Measurements from ENCODE around the gene DYNLT2. TPM values are rescaled to one million over a fixed set of nuclear protein-coding genes. Genes with fewer than 3 reads are reported as not detected.

The DYNLT2 gene
- total and polyA plus RNA-seq, 2 of the 13 experiments (the other 11 are each of a cell fraction or from before 2014, with no cell fraction given) = 2.1 to 4.3 TPM

- TF ChIP-seq, protein P1, sequence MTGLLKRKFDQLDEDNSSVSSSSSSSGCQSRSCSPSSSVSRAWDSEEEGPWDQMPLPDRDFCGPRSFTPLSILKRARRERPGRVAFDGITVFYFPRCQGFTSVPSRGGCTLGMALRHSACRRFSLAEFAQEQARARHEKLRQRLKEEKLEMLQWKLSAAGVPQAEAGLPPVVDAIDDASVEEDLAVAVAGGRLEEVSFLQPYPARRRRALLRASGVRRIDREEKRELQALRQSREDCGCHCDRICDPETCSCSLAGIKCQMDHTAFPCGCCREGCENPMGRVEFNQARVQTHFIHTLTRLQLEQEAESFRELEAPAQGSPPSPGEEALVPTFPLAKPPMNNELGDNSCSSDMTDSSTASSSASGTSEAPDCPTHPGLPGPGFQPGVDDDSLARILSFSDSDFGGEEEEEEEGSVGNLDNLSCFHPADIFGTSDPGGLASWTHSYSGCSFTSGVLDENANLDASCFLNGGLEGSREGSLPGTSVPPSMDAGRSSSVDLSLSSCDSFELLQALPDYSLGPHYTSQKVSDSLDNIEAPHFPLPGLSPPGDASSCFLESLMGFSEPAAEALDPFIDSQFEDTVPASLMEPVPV (CRISPR knock-in tag; IDR thresholded peaks at IDR 0.05) = no peak; the same call in 1 of the 2 replicates
- TF ChIP-seq AGO1 (IDR thresholded peaks at IDR 0.05; ENCODE audit: low read depth, low read length, poor library complexity, severe bottlenecking) (peak; percentile 37), E2F2 (CRISPR knock-in tag; IDR thresholded peaks at IDR 0.05; ENCODE audit: borderline replicate concordance) (no peak), JUNB (CRISPR knock-in tag; IDR thresholded peaks at IDR 0.05; ENCODE audit: borderline replicate concordance) (peak; percentile 73; the same call in 1 of the 2 replicates), NR2F6 (IDR thresholded peaks at IDR 0.05) (peak; percentile 70), NR2F6 (CRISPR knock-in tag; IDR thresholded peaks at IDR 0.05) (peak; percentile 64), HMGA1 (CRISPR knock-in tag; conservative IDR thresholded peaks at IDR 0.05) (no peak), ZNF646 (CRISPR knock-in tag; IDR thresholded peaks at IDR 0.05) (peak; percentile 74), ZNF3 (CRISPR knock-in tag; IDR thresholded peaks at IDR 0.05) (no peak), ZNF530 (CRISPR knock-in tag; IDR thresholded peaks at IDR 0.05; ENCODE audit: low read depth) (no peak), ZNF33B (CRISPR knock-in tag; IDR thresholded peaks at IDR 0.05) (0 out of 2 replicates have a peak, but pooled peaks have one; percentile 25), FOXA1 (IDR thresholded peaks at IDR 0.05) (peak; percentile 53), FOXA1 (CRISPR knock-in tag; IDR thresholded peaks at IDR 0.05) (peak; percentile 96), BORCS8-MEF2B (CRISPR knock-in tag; IDR thresholded peaks at IDR 0.05) (peak; percentile 69; the same call in 1 of the 2 replicates)
- TF ChIP-seq, protein P2, sequence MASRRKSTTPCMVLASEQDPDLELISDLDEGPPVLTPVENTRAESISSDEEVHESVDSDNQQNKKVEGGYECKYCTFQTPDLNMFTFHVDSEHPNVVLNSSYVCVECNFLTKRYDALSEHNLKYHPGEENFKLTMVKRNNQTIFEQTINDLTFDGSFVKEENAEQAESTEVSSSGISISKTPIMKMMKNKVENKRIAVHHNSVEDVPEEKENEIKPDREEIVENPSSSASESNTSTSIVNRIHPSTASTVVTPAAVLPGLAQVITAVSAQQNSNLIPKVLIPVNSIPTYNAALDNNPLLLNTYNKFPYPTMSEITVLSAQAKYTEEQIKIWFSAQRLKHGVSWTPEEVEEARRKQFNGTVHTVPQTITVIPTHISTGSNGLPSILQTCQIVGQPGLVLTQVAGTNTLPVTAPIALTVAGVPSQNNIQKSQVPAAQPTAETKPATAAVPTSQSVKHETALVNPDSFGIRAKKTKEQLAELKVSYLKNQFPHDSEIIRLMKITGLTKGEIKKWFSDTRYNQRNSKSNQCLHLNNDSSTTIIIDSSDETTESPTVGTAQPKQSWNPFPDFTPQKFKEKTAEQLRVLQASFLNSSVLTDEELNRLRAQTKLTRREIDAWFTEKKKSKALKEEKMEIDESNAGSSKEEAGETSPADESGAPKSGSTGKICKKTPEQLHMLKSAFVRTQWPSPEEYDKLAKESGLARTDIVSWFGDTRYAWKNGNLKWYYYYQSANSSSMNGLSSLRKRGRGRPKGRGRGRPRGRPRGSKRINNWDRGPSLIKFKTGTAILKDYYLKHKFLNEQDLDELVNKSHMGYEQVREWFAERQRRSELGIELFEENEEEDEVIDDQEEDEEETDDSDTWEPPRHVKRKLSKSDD (CRISPR knock-in tag; IDR thresholded peaks at IDR 0.05; ENCODE audit: low read depth) = peak; percentile 73; the same call in 1 of the 2 replicates
Observed at GRCh38 chr6:169800668-169801395, 49.5 kb upstream of the DYNLT2 start (continued).

Data from HepG2 (cell line).